Left ventricle myocardium superior (tissue), 1 donor: ENCODE data around the gene GOLGA8R. TPM values are rescaled to one million over a fixed set of nuclear protein-coding genes. Genes with fewer than 3 reads are reported as not detected.
A peak's percentile ranks its signal among the peaks of the same experiment; 100 is the strongest.
"Not testable (repeated sequence)": the region's sequence is repeated elsewhere in the genome, so short reads cannot be mapped to it uniquely, and the experiment has no call there.

ENCODE experiments used
- ATAC-seq: fragments of 200-7000 bp; cut with Tn5 transposase; one replicate; pipeline ENCODE4 v1.9.1; 2020; ENCODE audit warnings: mild to moderate bottlenecking, moderate library complexity
- DNase-seq: peaks from one replicate; pipeline ENCODE4 v3.0.0-alpha.2; 2020
- intact Hi-C: fragments of 100-400 bp; cut with micrococcal nuclease; formaldehyde crosslinking; loops from one replicate; pipeline ENCODE4 v1.11.0; 2022
- long read RNA-seq: library from polyadenylated mRNA; unstranded; transcript quantifications from one replicate; pipeline ENCODE4 v2.0.0, GENCODE V29; 2021
- total RNA-seq: library from RNA; stranded (reverse); fragmentation: NEBNext Ultra II Directional; extraction: Animal tissue kit (Norgen Biotek cat#: 25700); gene quantifications from one replicate; pipeline ENCODE4 v1.2.1, GENCODE V29; 2021
- donor health status: DM: no; HTN: yes; CAD: no; lungs with severe emphysema.

GOLGA8R gene, protein sequence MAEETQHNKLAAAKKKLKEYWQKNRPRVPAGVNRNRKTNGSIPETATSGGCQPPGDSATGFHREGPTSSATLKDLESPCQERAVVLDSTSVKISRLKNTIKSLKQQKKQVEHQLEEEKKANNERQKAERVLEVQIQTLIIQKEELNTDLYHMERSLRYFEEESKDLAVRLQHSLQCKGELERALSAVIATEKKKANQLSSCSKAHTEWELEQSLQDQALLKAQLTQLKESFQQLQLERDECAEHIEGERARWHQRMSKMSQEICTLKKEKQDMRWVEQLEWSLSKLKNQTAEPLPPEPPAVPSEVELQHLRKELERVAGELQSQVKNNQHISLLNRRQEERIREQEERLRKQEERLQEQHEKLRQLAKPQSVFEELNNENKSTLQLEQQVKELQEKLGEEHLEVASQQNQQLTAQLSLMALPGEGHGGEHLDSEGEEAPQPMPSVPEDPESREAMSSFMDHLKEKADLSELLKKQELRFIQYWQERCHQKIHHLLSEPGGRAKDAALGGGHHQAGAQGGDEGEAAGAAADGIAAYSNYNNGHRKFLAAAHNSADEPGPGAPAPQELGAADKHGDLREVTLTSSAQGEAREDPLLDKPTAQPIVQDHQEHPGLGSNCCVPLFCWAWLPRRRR
- total RNA-seq = 5.2 TPM
- long read RNA-seq = 0 reads

DNA sequence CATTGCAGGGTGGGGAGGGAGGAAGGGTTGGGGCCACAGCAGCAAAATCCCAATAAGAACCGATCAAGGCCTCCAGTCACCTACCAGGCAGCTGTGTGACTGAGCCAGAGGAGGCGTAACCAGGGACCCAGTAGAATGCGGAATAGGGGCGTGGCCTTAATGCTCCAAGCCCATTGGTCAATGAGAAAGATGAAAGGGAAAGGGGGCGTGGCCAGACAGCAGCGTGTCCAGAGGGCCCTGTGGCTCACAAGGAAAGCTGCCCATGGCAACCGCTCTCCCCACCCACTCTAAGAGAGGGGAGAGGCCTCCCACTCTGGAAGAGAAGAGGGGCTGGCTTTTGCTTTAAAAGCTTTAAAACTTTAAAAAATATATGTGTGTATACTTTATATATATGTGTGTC, at the start of gene GOLGA8R:
TSS of gene GOLGA8R (minus strand) at position 101 of the 400 bp plus-strand sequence. CDS start at position 3, 98 bp downstream.
- ATAC-seq, DNase-seq, intact Hi-C loops: not testable (repeated sequence)

DNA sequence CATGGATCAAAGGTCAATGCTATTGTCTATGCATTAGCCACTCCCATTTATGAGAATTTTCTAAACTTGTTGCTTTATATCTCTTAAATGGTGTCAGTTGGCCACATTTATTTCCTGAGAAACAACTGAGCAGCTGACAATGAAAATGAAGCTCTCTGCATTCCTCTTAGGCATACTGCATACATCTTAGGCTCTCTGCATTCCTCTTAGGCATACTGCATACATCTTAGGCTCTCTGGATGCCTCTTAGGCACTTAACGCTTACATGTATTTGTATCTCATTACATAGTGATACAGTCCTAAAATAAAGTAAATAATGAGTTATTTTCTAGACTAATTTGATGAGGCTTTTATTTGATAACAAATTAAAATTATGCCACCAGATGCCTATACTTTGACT, 49.8 kb upstream of the GOLGA8R start:
- DNase-seq, intact Hi-C loops, ATAC-seq: not testable (repeated sequence)

DNA sequence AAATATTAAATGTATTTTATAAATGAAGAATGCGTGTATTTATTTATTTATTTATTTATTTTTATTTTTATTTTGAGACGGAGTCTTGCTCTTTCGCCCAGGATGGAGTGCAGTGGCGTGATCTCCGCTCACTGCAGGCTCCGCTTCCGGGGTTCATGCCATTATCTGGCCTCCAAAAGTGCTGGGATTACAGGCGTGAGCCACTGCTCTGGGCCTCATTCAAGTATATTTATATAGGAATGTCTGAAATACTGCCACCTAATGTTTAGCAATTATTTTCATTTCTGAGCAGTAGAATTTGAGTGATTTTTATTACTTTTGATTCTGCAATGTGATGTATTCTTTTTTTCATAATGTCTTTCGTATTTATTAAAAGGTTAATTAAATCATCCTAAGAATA, 48.1 kb upstream of the GOLGA8R start:
- ATAC-seq, intact Hi-C loops: not testable (repeated sequence)

DNA sequence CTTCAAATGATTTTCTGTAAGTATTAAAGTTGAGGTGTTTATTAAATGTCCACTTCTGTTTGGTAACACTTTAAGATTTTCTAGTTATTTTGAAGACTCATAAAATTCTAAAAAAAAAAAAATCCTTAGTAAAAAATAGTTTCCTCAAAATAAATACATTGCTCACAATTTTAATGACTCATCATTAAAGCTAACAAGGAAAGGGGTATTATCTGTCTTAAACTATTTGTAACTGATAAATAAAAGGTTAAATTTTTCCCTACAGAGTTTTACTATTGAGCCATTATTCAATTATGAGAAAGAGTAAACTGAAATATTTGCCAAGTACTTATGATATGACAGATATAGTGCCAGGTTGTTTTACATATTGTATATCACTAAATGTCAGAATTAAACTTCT, 38.6 kb upstream of the GOLGA8R start:
- DNase-seq, intact Hi-C loops, ATAC-seq: not testable (repeated sequence)

More for the DNA sequence above, 48.1 kb upstream of the GOLGA8R start:
- DNase-seq = not testable (repeated sequence)

DNA sequence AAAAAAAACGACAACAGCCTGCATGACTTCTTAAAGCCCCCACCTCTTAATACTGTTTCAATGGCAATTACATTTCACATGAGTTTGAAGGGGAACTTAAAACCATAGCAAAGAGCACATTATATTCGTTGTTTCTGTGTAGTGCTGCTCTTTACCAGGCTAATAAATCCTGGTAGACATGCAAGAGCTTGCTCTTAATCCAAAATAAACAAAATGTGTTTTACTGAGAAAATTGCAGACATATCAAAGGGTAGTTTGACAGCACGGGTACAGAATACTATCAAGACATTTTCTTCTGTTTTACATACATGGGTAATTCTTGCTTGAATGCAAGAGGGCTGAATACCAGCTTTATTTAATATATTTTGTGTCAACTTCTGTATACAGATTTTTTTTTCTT, 24.3 kb upstream of the GOLGA8R start:
- intact Hi-C loops, DNase-seq, ATAC-seq: not testable (repeated sequence)

DNA sequence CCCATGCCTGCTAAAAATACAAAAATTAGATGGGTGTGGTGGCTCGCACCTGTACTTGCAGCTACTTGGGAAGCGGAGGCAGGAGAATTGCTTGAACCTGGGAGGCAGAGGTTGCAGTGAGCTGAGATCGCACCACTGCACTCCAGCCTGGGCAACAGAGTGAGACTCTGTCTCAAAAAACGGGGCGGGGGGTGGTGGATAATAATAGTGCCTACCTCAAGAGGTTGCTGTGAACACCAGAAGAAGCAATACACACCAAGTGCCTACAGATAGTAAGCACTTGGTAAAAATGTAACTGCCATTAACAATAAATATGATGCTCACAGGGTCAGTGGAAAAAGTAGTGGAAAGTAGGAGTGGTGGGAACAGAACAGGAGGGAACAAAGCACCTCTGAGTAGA, 21.8 kb upstream of the GOLGA8R start:
- intact Hi-C loops, ATAC-seq: not testable (repeated sequence)
- DNase-seq = peak; percentile 6

DNA sequence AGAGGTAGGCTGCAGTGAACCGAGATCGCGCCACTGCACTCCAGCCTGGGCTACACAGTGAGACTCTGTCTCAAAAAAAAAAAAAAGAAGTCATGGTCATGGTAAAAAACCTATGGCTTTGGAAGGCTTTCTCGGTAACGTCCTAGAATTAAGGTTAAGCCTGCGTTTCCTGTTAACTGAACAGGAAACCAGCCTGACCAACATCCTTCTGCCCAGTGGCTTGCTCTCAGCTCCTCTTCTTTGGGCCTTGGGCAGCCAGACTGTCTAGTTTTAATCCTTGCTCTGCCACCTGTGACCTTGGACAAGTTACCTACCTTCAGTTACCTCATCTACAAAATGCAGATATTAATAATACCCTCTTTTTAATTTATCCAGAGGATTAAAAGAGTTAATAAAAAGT, 6.7 kb upstream of the GOLGA8R start:
- ATAC-seq, intact Hi-C loops: not testable (repeated sequence)
- peak; percentile 9 for DNase-seq

DNA sequence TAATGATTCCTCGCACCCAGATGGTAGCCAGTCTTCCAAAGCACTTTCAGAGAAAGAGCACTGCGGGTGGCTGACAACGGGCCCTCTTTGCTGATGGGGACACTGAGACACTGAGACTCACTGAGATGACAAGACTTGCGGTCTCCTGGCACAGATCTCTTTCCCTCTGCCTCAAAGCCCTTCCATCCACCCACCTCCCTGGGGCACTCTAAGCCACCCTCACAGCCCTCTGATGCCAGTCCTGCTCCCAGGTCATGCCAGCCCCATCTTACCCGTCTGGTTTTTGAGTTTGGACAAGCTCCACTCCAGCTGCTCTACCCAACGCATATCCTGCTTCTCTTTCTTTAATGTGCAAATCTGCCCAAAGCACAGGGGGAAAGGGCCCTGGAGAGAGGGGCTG, 6.4 kb downstream of the GOLGA8R start:
- intact Hi-C loops, ATAC-seq: not testable (repeated sequence)
- peak; percentile 8 for DNase-seq

DNA sequence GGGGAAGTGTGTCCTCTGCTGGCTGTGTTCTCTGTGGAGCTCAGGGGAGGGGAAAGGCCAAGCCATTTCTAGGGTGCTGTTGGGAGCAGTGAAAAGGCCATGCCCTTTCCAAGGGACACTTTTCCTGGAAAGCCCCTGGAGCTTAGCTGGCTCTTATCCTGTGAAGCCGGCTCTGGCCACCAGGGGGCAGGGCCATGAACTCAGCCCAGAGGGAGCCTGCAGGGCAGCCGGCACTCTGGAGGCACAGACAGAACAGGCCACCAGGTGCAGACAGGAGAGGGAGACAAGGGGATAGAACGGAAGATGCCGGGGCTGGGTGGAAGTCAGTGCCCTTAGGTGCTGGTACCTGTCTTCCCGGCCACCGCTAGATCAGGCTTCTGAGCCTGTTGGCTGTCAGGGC, 15.1 kb downstream of the GOLGA8R start:
- ATAC-seq, intact Hi-C loops: not testable (repeated sequence)
- peak; percentile 78 for DNase-seq

DNA sequence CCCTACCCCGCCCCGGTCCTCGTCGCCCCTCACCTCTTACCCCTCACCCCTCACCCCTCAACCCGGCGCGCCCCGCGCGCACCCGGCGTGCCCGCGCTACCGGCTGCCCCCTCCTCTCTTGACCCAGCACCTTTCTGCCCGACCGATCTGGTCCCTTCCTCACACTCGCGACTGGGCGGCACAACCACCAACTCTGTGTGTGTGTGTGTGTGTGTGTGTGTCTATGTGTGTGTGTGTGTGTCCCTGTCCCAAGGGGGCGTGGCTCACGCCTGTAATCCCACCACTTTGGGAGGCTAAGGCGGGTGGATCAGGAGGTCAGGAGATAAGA, 20.4 kb downstream of the GOLGA8R start:
- intact Hi-C loops, DNase-seq: not testable (repeated sequence)
- ATAC-seq = peak; percentile 48

DNA sequence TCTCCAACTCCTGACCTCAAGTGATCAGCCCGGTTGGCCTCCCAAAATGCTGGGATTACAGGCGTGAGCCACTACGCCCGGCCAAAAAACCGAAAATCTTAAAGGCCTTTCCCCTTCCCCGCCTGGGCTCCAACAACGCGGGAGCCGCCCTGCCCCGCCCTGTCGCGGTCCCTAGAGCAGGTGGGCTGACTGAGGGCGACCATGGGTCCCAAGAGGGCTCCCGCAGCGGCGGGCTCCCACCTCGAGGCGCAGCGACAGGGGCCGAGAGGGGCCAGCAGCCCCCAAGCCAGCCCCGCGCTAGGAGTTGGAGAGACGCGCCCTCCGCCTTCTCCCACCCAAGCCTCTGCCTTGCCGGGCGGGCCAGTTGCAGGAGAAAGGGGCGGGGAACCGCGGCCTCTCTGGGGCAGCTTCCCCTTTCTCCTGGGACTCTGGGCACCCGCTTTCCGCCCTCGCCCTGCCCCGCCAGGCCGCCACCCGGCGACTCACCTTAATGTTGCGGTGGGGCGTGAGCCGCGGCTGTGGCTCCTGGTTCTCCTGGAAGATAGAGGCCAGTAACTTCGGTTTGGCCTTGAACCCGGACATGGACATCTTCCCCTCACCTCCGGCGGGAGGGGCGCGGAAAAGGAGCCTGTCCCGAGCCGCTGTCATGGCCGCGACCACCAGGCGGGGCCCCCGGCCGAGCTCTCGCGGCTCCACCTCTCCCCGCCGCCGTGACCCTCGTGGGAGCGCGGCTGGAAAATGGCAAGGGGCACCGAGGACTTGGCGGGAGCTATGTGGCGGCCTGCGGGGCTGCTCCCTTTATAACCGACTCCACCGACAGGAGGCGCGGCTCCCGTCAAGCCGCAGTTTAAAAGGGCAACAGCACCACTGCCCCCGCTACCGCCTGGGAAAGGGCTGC, 21.0 kb downstream of the GOLGA8R start, which contains the start of gene CHRFAM7A:
TSS of gene CHRFAM7A (minus strand) at position 775 of the 898 bp plus-strand sequence. CDS start 10,189 bp downstream, outside the sequence.
- DNase-seq, intact Hi-C loops: not testable (repeated sequence)
- ATAC-seq = peak; percentile 80

DNA sequence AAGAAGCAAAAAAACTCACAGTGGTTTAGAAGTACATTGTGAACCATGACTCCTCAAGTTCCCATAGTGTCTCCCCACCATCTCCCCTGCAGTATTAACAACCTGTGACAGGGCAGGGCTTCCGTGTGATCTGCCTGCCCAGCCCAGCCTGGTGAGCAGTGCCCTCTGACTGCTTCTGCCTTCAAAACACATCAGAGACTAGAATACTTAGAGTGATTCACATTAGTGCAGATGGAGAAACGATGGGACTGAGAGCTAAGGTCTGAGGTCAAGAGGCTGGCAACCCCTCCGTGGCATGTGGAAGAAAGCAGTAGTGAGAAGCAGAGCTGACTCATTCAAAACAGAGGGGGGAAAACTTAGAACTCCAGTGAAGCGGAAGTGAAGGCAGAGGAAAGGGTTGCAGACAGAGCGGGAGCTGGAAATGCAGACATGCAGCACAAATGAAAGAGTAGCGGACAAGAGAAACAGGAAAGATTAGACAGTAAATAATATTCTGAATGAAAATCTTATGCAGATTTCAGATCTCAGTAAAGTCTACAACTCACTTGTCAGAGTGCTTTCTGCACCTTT, 27.7 kb downstream of the GOLGA8R start:
- ATAC-seq, intact Hi-C loops, DNase-seq: not testable (repeated sequence)

DNA sequence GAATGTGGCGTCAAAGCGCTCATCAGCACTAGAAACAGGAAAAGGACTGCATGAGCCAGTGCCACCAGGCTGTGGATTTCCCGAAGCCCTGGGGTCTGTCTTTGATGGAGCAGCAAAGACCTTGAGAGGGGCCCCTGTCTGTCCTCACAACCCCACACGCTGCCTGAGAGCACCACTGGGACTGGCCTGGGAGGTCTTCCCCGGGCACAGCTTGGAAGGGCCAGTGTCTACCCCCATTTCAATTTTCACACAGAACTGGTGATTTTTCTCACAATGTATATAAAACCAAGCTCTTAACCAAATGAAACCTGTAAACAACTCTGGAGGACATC, 37.0 kb downstream of the GOLGA8R start:
- DNase-seq, ATAC-seq, intact Hi-C loops: not testable (repeated sequence)

DNA sequence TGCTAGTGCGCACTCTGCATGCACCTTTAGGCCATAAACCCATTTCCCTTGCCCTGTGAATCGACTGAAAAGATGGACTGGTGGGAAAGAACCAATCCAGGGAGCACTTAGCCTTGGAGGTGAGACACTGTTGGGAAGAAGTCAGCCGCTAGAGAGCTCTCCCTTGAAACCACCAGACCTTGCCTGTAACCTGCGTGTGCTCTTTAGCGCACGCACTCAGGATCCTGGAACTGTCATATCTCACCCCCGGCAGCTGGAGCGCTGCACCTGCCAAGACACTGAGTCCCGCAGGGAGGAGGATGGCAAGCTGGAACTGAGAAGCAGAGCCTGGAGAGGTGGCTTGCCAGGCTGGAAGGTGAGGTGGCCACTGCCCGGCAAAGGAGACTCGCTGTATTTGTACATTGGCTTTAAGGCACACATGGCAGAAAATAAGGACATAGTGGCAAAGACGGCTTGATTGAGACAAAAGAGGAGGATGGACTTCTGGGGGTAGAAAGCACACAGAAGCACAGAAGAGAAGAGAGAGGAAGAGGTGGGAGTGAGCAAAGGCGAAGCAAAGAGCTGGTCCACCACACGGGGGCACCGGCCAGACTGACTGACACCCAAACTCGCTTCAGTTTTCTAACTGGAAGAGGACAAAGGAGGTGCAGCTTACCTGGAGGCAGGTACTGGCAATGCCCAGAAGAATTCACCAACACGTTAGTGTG, 37.5 kb downstream of the GOLGA8R start:
- ATAC-seq = not testable (repeated sequence)

DNA sequence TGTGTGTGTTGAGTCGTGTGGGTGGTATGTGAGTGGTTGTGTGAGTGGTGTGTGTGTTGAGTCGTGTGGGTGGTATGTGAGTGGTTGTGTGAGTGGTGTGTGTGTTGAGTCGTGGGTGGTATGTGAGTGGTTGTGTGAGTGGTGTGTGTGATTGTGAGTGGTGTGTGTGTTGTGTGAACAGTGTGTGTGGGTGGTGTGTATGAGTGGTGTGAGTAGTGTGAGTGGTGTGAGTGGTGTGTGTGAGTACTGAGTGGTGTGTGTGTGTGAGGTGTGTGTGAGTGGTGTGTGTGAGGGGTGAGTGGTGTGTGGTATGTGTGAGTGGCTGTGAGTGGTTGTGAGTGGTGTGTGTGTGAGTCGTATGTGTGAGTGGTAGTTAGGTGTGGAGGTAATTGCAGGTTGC, 38.2 kb downstream of the GOLGA8R start:
- DNase-seq, intact Hi-C loops, ATAC-seq: not testable (repeated sequence)

More for the DNA sequence above, 37.5 kb downstream of the GOLGA8R start:
- DNase-seq, intact Hi-C loops: not testable (repeated sequence)

DNA sequence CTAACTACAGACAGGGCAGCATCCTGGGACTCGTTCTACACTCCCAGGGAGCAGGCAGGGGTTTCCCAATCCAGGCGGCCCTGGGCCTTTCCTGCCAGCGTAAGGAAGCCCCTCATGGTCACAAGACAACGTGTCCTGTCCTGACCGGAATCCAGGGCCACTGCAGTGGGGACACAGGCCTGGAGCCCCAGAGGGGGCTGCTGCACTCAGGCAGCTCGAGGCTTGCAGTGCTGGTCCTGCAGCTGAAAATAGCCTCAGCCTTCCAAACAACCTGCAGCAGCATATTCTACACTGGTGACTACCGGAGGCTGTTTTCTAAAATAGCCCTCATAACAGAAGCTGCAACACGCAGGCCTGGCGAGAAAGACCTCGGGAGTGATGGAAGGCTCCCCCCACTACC, 39.2 kb downstream of the GOLGA8R start:
- intact Hi-C loops, DNase-seq, ATAC-seq: not testable (repeated sequence)

DNA sequence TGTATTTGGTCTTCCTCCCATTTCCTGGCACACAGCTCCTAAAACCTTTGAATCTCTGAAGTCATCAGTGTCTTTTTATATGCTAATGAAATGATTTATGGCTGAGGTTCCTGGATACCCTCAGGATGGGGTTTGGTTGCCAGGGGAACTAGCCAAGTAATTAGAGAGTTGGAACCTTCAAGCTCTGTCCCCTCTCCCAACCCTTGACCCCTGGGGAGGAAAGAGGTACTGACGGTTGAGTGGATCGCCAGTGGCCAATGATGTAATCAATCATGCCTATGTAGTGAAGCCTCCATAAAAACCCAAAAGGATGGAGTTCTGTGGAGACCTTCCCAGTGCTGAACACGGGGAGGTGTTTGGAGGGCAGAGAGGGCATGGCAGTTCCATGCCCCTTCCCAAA, 45.8 kb downstream of the GOLGA8R start:
- ATAC-seq, intact Hi-C loops, DNase-seq: not testable (repeated sequence)

DNA sequence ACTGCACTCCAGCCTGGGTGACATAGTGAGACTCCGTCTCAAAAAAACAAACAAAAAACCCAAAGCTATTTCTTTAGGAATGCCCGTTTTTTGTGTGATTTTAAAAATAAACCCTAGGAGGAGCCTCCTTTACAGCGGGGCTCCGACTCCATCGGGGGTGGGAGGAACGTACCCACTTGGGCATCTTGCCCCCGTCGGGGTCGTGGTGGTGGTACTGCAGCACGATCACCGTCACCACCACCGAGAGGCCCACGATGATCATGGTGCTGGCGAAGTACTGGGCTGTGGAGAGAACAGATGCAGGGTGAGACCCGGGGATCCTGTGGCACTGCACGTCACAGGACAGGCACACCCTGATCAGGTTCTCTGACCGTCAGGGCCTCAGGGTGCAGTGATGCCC, 46.8 kb downstream of the GOLGA8R start:
- intact Hi-C loops, DNase-seq, ATAC-seq: not testable (repeated sequence)
